A673 (cell line): ENCODE data around the gene RPS2. TPM values are rescaled to one million over a fixed set of nuclear protein-coding genes. Genes with fewer than 3 reads are reported as not detected.
"Not testable (repeated sequence)": the region's sequence is repeated elsewhere in the genome, so short reads cannot be mapped to it uniquely, and the experiment has no call there.

Experiments
- BruUV-seq: library from RNA; stranded (reverse); fragments of 400-500 nt; replicated peaks from 2 replicates; lab custom pipeline; 2021; lab: Mats Ljungman, UMichigan
- CTCF ChIA-PET: fragments of 300-600 bp; sonication (Branson Sonifier 250); formaldehyde crosslinking; loops from one replicate; lab custom pipeline; 2022; ENCODE audit warnings: antibody characterized with exemption; lab: Charles Lee
- POLR2A ChIA-PET: fragments of 300-600 bp; sonication (Branson Sonifier 250); formaldehyde crosslinking; loops from one replicate; lab custom pipeline; 2022; ENCODE audit warnings: antibody characterized with exemption; ENCODE audit not compliant: low non-redundant PET; lab: Charles Lee
- DNase-seq: peaks from one replicate; pipeline ENCODE4 v3.0.0-alpha.2; 2015; ENCODE audit warnings: low spot score
- H3K27ac ChIP-seq: fragments of 200-600 bp; sonication (generic); 2 replicates; pipeline ENCODE4 v1.5.1; 2016; ENCODE audit warnings: mixed run types, low read depth, mild to moderate bottlenecking, mixed read lengths, antibody characterized with exemption, low read length; ENCODE audit not compliant: poor library complexity, severe bottlenecking
- H3K27me3 ChIP-seq: fragments of 200-600 bp; sonication (generic); replicated peaks from 2 replicates; pipeline ENCODE4 v1.6.1; 2017; ENCODE audit warnings: mixed run types, low read depth, mild to moderate bottlenecking, mixed read lengths, antibody characterized with exemption, low read length; ENCODE audit not compliant: insufficient read depth, poor library complexity
- H3K36me3 ChIP-seq: fragments of 200-600 bp; sonication (generic); 2 replicates; pipeline ENCODE4 v1.6.1; 2016; ENCODE audit warnings: mixed run types, mild to moderate bottlenecking, mixed read lengths, antibody characterized with exemption, low read length; ENCODE audit not compliant: insufficient read depth, poor library complexity, severe bottlenecking
- H3K4me1 ChIP-seq: fragments of 200-600 bp; sonication (generic); 2 replicates; pipeline ENCODE4 v1.6.1; 2017; ENCODE audit warnings: mixed run types, mild to moderate bottlenecking, mixed read lengths, antibody characterized with exemption, low read length; ENCODE audit not compliant: insufficient read depth, poor library complexity, severe bottlenecking
- H3K4me3 ChIP-seq: fragments of 200-600 bp; sonication (generic); 2 replicates; pipeline ENCODE4 v1.5.1; 2016; ENCODE audit warnings: low read depth, mixed run types, mild to moderate bottlenecking, mixed read lengths, low read length; ENCODE audit not compliant: poor library complexity, severe bottlenecking
- H3K9me3 ChIP-seq: fragments of 200-600 bp; sonication (generic); 2 replicates; pipeline ENCODE4 v1.6.1; 2016; ENCODE audit warnings: mixed run types, low read depth, mild to moderate bottlenecking, mixed read lengths, antibody characterized with exemption, low read length; ENCODE audit not compliant: poor library complexity, severe bottlenecking
- EZH2 ChIP-seq: fragments of 200-600 bp; sonication (generic); IDR thresholded peaks from 2 replicates; pipeline ENCODE4 v1.6.1; 2017; ENCODE audit warnings: borderline replicate concordance, low read depth, mild to moderate bottlenecking, mixed read lengths, antibody characterized with exemption, low read length; ENCODE audit not compliant: poor library complexity, severe bottlenecking
- intact Hi-C: fragments of 100-400 bp; cut with micrococcal nuclease; formaldehyde crosslinking; loops from one replicate; pipeline ENCODE4 v1.10.0; 2022; ENCODE audit not compliant: unreplicated experiment
- total RNA-seq: library from RNA; stranded (reverse); gene quantifications from 2 replicates; pipeline ENCODE4 v1.2.3, GENCODE V29; 2021
- TF ChIP-seq, protein P1 (sequence below): fragments of 300-800, 200-600 bp; sonication (generic); conservative IDR thresholded peaks from 2 replicates; pipeline ENCODE4 v1.5.1; 2017; ENCODE audit warnings: low read depth, mild to moderate bottlenecking, antibody characterized with exemption, low read length, moderate library complexity, mixed read lengths

RPS2 gene
- total RNA-seq, 1 experiment from 2014 or later = 3,326 TPM

DNA sequence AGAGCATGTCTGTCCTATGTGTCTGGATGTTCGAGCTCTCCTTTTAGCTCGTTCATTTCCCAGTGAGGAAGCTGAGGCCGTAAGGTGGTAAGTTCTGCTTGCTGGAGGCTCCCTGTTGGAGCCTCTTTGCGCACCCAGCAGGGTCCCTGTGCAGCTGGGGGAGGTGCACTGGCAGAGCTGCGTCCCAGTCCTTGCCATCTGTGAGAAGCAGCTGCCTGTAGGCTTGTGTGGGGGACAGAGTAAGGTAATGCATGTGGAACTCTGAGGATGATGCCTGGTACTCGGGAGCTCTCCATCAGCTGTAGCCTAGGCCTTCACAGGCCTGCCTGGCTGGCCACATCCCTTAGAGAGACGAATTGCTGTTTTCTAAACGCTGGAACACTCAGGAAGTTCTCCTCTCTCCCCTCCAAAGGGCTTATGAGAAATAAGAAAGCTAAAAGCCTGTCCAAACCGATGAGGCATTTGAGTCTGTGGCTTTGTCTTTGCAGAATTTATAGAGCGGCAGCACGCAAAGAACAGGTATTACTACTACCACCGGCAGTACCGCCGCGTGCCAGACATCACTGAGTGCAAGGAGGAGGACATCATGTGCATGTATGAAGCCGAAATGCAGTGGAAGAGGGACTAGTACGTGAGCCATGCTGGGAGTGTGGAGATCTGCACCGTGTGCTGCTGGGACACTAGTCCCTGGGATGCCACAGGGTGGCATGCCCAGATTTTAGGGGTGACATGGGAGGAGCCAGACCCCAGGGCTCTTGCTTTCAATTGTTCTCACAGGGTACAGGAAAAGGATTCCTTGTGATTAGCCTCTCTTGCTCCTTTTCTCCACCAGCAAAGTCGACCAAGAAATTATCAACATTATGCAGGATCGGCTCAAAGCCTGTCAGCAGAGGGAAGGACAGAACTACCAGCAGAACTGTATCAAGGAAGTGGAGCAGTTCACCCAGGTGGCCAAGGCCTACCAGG lies 3.7 kb downstream of the RPS2 start:
- peak; percentile 83 for DNase-seq
- Histone ChIP-seq H3K9me3 (no peaks in the 10 kb centered on the region), H3K27ac (peak overlapping the region; percentile 86), H3K27me3 (no peaks in the 10 kb centered on the region), H3K4me3 (peak overlapping the region; percentile 88), H3K36me3 (peaks cover 27% of the 10 kb centered on the region), H3K4me1 (peaks cover 23% of the 10 kb centered on the region)
- BruUV-seq = TSS peak; percentile 32
- ChIA-PET POLR2A (interaction anchor here (0.6 kb wide), 1 partner anchor 1619 kb away, joined by 3 read pairs; no protein-coding TSS in a partner anchor), CTCF (interaction anchor here (1.2 kb wide), 1 partner anchor 180 kb away, joined by 6 read pairs; no protein-coding TSS in a partner anchor)
- no peak for TF ChIP-seq EZH2
- TF ChIP-seq, protein P1, sequence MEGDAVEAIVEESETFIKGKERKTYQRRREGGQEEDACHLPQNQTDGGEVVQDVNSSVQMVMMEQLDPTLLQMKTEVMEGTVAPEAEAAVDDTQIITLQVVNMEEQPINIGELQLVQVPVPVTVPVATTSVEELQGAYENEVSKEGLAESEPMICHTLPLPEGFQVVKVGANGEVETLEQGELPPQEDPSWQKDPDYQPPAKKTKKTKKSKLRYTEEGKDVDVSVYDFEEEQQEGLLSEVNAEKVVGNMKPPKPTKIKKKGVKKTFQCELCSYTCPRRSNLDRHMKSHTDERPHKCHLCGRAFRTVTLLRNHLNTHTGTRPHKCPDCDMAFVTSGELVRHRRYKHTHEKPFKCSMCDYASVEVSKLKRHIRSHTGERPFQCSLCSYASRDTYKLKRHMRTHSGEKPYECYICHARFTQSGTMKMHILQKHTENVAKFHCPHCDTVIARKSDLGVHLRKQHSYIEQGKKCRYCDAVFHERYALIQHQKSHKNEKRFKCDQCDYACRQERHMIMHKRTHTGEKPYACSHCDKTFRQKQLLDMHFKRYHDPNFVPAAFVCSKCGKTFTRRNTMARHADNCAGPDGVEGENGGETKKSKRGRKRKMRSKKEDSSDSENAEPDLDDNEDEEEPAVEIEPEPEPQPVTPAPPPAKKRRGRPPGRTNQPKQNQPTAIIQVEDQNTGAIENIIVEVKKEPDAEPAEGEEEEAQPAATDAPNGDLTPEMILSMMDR = no peak
- intact Hi-C loops = no loop called here

DNA sequence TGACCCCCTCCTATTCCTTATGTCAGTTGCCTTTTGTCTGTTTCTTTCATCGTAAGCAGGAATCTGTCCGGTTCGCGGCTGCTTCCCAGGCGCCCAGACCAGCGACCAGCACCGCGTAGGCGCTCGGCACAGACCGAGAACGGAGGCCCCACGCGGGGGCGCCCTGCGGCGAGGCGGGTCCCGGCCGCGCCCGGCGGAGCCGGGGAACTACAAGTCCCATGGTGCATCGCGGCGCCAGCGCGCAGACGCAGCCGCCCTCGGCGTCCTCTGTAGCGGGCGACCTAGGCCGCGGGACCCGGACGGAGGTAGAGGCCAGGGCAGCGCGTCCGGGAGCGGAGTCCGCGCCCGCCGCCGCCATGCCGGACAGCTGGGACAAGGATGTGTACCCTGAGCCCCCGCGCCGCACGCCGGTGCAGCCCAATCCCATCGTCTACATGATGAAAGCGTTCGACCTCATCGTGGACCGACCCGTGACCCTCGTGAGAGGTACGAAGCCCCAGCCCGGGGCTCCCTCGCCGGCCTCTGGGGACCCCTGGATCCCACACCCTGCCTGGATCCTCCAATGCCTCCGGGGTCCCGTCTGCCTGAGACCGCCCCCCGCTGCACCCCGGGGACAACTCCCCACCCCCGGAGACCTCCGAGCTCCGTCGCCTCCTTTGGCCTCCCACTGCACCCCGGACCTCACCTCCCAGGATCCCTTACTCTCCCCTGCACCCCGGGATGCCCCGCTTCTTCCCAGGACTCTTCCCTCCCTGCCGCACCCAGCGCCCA lies 5.2 kb downstream of the RPS2 start, which contains the start of gene NDUFB10:
TSS of gene NDUFB10 (plus strand) at position 270 of the 771 bp plus-strand sequence. CDS start at position 357, 87 bp downstream.
- H3K4me1 ChIP-seq = peaks cover 16% of the 10 kb centered on the region
- POLR2A ChIA-PET = no interaction called here
- H3K4me3 ChIP-seq = peak within 1 kb of the TSS; percentile 88
- peak within 1 kb of the TSS; percentile 86 for H3K27ac ChIP-seq
- no peaks in the 10 kb centered on the region for H3K27me3 ChIP-seq
- no peak for TF ChIP-seq EZH2
- TF ChIP-seq, protein P1 = peak; percentile 59
- CTCF ChIA-PET = no interaction called here
- H3K36me3 ChIP-seq = peaks cover 27% of the 10 kb centered on the region
- DNase-seq = peak; percentile 91
- no TSS peak for BruUV-seq
- no peaks in the 10 kb centered on the region for H3K9me3 ChIP-seq
- intact Hi-C loops = no loop called here

DNA sequence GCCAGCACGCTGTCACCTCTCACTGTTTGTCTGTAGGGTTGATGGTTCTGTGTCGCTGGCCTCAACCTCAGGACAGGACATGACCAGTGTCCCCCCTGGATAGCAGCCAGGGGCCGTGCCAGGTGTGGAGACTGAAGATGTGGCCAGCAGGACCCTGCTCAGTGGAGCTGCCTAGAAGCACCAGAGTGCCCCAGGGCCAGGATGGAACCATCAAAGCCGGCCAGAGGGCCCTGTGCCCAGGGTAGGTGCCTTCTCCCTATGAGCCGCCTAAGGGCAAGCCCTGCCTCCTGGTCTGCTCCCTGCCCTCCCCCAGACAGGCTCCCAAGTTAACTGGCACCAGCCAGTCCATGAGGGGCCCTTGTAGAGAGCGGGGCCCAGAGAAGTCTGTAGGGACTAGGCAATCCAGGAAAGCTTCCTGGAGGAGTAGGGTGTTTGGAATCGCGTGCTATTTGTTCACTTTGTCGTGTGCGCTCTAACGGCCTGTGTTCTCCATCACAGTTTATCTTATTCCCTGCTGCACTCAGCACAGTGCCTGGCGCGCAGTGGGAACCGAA lies 5.8 kb downstream of the RPS2 start:
- TF ChIP-seq, protein P1 = no peak
- TF ChIP-seq EZH2 = no peak
- intact Hi-C loops = no loop called here
- no peaks in the 10 kb centered on the region for H3K9me3 ChIP-seq
- no peak overlapping the region for H3K27ac ChIP-seq
- ChIA-PET CTCF (no interaction called here), POLR2A (no interaction called here)
- no TSS peak for BruUV-seq
- DNase-seq = no peak
- peaks cover 16% of the 10 kb centered on the region for H3K4me1 ChIP-seq
- peaks cover 23% of the 10 kb centered on the region for H3K36me3 ChIP-seq
- no peaks in the 10 kb centered on the region for H3K27me3 ChIP-seq
- H3K4me3 ChIP-seq = peak overlapping the region; percentile 88

DNA sequence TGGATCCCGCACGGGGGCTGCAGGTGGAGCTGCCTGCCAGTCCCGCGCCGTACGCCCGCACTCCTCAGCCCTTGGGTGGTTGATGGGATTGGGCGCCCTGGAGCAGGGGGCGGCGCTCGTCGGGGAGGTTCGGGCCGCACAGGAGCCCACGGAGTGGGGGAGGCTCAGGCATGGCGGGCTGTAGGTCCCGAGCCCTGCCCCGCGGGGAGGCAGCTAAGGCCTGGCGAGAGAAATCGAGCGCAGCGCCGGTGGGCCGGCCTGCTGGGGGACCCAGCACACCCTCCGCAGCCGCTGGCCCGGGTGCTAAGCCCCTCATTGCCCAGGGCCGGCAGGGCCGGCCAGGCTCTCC lies 6.5 kb downstream of the RPS2 start:
- H3K27me3 ChIP-seq, BruUV-seq, H3K4me3 ChIP-seq, H3K27ac ChIP-seq, POLR2A ChIA-PET, CTCF ChIA-PET, intact Hi-C loops, H3K9me3 ChIP-seq, DNase-seq: not testable (repeated sequence)
- Histone ChIP-seq H3K36me3 (peaks cover 16% of the 10 kb centered on the region), H3K4me1 (peaks cover 16% of the 10 kb centered on the region)
